GM21717 (cell line): ENCODE data around the gene CFAP43.

ENCODE experiments used
- ATAC-seq: cut with Tn5 transposase; IDR thresholded peaks from one replicate; pipeline ENCODE4 v1.9.1; 2021; ENCODE audit warnings: mild to moderate bottlenecking, moderate library complexity; ENCODE audit not compliant: unreplicated experiment

The CFAP43 gene

GRCh38 chr10:104231784-104232612 lies at the start of gene CFAP43:
TSS of gene CFAP43 (minus strand) at chr10:104232364. CDS start at chr10:104232246, 118 bp downstream.
- peak; percentile 100 for ATAC-seq

GRCh38 chr10:104281694-104282093 lies 49.5 kb upstream of the CFAP43 start:
- no peak for ATAC-seq

DNA sequence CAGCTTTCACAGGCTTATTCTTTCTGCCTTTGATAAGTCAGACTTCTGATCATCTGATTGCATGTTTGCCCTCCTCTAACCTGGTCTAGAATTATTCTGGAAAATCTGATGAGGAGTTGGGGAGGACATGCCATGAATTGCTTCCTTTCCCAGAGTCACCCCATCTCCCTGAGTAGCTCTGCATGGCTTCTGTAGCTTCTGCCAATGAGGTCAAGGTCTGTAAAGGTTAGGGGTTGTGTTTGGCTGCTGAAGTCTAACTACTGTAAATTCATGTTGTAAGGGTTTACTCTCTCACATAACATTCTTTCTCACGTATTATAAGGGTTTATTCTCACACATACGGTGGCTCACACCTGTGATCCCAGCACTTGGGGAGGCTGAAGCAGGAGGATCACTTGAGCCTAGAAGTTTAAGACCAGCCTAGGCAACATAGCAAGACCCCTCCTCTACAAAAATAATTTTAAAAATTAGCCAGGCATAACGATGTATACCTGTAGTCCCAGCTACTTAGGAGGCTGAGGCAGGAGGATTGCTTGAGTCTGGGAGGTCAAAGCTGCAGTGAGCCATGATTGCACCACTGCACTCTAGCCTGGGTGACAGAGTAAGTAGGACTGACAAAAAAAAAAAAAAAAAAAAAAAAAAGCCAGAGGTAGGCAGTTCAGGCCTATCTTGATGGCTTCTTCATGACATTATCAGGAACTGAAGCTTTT lies 47.5 kb upstream of the CFAP43 start:
- ATAC-seq = no peak

DNA sequence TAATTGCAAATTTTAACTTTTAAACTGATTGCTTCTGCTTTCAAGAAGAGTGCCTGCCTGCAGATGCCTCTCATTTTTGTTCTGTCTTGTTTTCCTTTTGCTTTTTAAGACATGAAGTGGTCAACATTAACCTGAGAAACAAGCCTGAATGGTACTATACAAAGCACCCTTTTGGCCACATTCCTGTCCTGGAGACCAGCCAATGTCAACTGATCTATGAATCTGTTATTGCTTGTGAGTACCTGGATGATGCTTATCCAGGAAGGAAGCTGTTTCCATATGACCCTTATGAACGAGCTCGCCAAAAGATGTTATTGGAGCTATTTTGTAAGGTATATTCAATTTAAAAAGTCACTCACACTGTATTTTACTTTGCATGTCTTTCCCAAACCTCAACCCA lies 45.6 kb upstream of the CFAP43 start:
- no peak for ATAC-seq

- no peak for ATAC-seq
Observed at GRCh38 chr10:104276192-104276591, 44.0 kb upstream of the CFAP43 start.

GRCh38 chr10:104274762-104275721 lies 42.9 kb upstream of the CFAP43 start:
- peak; percentile 58 for ATAC-seq

- ATAC-seq = no peak
Observed at GRCh38 chr10:104273899-104274575, 41.9 kb upstream of the CFAP43 start.

GRCh38 chr10:104273286-104273685 lies 41.1 kb upstream of the CFAP43 start:
- no peak for ATAC-seq

DNA sequence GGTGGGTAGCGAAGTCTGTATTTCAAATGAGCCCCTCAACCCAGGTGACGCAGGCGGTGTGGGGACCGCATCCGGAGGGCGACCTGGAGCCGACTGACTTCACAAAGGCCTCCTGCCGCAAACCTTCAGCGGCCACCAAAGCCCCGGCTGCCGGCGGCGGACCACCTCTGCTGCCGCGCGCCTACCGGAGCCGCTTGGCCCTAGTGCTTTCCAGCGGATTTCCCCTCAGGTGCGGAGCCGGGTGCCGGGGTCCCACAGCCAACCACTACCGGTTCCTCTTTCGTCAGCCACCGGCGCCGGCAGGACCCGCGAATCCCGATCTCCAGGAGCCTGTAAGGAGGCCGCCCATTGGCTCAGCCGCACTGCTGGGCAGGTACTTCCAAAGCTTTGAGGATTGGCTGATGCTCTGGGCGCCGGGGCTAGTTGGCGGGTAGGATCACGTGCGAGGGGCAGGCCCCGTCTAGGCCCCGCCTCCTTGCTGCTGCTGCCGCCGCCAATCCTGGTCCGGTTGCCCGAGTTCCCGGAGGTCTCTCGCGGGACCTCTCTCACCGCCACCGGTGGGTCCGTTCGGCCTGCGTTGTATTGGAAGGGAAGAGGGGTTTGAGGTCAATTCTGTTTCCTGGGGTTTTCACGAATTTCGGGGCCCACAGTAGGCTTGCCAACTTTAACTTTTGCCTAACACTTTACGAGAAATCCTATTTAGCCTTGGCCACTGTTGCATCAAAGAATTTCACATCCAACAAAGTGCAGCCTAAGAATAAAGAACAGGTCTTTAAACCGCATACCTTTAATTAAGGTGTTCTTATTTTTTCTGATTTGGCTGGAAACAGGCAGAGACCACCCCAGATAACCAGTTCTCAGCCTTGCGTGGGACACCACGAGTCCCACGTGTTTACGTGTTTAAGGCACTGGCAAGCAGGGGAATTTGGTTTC lies 36.8 kb upstream of the CFAP43 start, which contains the start of gene GSTO2:
Gene GSTO2 (plus strand): TSS at position 472 of the 933 bp plus-strand sequence. CDS start 5,732 bp downstream, outside the sequence.
- peak; percentile 99 for ATAC-seq

DNA sequence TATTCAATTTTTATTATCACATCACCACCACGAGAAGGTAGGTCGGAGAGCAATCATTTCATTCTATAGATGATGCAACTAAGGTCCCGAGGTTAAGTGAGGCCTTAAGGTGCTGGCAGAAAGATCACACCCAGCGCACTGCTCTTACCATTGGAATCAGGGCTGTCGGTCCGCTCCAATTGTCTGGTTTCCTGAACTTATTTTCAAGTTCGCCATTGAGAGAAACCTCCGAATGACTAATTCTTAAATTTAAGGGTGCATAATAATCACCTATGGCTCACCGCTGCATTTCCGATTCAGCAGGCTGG lies 36.2 kb upstream of the CFAP43 start:
- ATAC-seq = no peak

DNA sequence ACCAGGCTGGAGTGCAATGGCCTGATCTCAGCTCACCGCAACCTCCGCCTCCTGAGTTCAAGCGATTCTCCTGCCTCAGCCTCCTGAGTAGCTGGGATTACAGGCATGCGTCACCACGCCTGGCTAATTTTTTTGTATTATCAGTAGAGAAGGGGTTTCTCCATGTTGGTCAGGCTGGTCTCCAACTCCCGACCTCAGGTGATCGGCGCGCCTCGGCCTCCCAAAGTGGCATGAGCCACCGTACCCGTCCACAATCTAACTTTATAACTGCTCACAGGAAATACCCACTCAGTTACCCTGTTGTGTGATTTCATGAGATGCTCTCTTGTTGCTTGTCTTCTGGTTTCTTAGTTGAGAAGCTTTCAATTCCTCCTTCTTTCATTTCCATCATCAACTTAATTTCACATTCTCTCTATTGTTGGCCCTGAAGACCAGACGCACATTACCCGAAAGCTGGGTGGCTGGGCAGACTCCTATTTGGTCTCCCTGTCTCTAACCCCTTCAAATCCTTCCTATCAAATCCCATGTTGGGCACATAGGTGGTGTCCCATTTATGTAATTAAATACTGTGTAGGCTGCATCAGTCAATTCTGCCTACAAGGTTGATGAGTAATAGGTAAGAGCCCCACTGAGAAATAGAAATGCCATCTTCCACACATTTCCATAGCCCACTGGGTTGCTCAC lies 35.7 kb upstream of the CFAP43 start:
- ATAC-seq = no peak

DNA sequence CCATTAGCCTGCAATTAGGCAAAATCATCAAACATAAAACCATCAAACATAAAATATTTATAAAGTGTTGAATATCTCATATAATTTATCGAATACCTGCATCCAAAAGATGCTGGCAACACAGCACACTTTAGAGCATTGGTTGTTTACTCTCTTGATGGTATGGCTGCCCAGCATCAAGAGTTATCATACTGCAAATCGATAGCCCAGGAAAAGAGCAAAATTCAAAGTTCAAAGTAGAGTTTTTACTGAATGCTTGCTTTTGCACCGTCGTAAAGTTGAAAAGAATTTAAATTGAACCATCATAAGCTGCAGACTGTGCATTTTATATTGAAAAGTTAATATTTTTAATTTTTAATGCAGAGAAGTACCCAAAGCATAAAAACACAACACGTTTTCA lies 32.6 kb upstream of the CFAP43 start:
- no peak for ATAC-seq

GRCh38 chr10:104262055-104262454 lies 29.9 kb upstream of the CFAP43 start:
- no peak for ATAC-seq

DNA sequence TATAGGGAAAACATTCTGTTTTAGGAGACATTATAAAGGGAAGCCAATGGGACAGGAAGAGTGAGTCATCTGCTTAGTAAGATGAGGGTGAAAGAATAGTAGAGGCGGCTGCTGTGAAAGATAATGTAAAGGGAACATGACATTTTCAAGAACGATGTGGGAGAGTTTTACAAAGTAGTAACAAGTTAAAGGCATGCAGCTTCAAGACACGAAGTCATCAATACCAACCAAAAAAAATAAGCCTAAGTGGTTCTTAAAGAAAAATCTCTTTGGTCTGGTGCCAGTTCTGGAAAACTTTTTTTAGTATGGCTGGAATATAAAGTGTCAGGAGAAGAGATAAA lies 28.6 kb upstream of the CFAP43 start:
- ATAC-seq = no peak

GRCh38 chr10:104259999-104260774 lies 28.0 kb upstream of the CFAP43 start:
- ATAC-seq = no peak

DNA sequence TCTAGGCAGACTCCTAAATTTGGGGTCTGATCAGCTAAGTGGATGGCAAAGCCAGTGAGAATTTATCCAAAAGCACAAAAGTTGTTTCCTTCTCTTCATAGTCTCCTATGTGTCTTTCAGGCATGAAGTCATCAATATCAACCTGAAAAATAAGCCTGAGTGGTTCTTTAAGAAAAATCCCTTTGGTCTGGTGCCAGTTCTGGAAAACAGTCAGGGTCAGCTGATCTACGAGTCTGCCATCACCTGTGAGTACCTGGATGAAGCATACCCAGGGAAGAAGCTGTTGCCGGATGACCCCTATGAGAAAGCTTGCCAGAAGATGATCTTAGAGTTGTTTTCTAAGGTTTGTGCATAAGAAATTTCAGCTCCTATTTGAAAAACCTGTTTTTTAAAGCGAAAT lies 27.3 kb upstream of the CFAP43 start:
- ATAC-seq = no peak

DNA sequence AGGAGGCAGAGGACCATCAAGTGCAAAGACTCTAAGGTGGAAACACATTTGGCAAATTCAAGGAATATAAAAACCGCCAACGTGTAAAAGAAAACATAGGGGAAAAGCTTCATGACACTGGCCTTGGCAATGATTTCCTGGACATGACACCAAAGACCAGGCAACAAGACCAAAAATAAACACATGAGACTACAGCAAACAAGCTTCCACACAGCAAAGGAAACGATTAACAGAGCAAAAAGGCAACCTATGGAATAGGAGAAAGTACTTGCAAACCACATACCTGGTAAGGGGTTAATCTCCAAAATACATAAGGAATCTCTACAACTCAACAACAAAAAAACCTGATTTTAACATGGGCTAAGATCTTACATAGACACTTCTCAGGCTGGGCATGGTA lies 26.0 kb upstream of the CFAP43 start:
- no peak for ATAC-seq

DNA sequence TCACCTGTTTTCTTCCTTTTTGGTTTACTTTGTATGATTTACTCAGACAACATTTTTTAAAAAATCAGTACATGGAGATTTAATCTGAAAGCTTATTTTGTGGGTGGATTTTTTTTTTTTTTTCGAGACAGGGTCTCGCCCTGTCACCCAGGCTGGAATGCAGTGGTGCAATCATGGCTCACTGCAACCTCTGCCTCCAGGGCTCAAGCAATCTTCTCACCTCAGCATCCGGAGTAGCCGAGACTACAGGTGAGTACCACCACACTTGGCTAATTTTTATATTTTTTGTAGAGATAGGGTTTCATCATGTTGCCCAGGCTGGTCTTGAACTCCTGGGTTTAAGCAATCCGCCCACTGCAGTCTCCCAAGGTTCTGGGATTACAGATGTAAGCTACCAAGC lies 25.1 kb upstream of the CFAP43 start:
- ATAC-seq = no peak
